Stimulated activated CD4-positive, alpha-beta T cell treated with anti-CD3 and anti-CD28 coated beads, Interleukin-1b, Interleukin-23, amount 100 ng/mL, for 48 hours (primary cell): ENCODE data around the gene FAHD1.

Source experiments
- DNase-seq: peaks from one replicate; pipeline ENCODE4 v3.0.0-alpha.2; 2020

Gene FAHD1

DNA sequence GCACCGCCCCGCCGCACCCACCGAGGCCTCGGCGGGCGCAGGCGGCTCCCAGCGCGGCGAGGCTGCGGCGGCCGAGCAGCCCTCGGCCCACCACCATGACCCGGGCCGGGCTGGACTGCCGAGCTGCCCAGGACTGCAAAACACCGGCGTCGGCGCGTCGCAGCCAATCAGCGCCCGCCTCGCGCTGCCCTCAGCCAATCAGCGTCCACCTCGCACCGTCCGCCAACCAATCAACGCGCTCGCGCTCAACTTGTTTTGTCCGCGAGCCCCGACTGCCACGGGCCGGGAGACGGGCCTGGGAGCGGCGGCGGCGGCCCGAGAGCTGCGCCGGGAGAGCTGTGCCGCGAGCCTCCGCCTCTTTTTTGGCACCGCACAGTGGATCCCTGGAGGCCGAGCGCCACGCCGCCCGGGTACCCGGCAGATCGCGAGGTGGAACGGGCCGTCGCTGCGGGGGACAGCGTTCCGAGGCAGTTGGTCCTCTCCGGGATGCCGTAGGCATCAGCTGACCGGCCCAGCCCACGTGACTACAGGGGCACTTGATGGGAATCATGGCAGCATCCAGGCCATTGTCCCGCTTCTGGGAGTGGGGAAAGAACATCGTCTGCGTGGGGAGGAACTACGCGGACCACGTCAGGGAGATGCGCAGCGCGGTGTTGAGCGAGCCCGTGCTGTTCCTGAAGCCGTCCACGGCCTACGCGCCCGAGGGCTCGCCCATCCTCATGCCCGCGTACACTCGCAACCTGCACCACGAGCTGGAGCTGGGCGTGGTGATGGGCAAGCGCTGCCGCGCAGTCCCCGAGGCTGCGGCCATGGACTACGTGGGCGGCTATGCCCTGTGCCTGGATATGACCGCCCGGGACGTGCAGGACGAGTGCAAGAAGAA is at the start of gene FAHD1, which contains the start of gene HAGH:
Gene FAHD1, plus strand, starts transcription at position 516 of the 883 bp plus-strand sequence. Its CDS starts 33 bp downstream, at position 549.
Gene HAGH, minus strand, starts transcription at position 135 of the 883 bp plus-strand sequence. Its CDS starts 38 bp downstream, at position 97.
- DNase-seq = peak; percentile 90

DNA sequence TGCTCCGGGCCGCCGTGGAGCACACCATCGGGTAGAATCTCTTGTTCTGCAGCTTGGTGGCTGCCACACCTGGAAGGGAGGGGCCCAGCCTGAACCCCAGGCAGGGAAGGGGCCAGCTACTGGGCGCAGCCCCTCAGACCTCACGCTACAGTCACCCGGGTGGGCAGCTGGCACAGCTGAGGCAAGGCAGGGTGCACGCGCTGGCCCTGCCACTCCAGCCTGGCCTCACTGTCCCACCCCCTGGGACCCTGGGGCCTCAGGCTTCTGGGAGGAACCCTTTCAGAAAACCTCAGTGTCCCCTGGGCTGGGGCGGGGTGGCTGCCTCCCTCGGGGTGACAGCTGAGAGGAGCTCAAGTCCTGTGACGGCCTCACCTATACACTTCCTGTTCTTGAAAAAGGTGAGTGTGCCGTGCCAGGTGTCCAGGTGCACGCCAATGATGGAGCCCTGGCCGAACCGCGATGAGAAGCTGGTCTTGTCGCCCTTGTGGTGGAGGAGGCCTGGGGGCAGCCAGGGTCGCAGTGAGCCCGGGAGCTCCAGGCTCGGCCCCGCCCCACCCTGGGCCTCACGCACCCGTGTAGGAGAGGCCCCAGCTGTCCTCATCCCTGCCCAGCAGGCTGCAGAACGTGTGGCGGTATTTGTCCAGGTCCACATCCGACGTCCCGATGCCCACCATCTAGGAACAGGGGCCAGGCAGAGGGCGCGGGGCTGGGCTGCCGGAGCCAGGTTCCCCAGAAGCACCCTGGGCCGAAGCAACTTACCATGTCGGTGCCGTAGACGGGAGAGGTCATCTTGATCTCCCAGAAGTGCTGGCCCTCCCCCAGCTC is 49.4 kb upstream of the FAHD1 start:
- peak; percentile 6 for DNase-seq

DNA sequence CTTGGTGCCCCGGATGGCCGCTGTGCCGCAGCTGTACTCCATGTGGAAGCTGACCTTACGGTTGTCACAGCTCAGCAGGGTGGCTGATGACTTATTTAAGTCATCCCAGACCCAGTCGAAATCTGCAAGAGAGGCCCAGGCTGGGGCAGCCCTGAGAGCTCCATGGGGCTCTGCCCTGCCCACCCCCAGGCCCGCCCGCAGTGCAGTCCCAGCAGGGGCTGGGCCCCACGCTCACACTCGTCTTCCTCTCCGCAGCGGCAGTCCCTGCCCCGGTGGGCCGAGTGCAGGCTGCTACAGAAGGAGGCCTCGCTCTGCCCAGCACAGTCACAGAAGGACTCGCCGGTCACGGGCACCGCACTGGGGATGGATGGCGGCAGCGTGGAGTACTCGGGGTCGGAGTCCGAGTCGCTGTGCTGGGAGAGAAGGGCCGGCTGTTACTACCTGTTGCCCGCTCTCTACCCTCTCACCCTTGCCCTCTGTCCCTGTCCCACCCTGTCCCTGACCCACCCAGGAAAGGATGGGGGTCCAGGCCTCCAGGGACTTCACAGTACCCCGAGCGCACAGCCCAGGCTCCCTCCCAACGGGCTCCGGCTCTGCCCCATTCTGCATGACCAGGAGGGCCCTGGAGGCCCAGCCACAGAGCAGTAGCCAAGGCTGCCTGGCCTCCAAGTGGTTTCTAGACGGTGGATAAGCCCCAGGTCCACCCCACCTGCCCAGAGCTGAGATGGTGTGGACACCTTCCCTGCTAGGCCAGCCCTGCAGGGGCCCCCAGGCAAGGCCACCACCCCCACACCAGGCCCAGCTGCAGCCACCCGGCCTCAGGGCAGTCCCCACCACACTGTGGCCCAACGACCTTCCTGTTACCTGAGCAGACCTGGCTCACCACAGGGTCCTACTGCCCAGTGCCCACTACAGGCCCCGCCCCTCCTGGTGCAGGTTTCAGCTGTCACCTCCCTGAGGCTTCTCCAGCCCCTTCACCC is 48.5 kb upstream of the FAHD1 start:
- DNase-seq = no peak

DNA sequence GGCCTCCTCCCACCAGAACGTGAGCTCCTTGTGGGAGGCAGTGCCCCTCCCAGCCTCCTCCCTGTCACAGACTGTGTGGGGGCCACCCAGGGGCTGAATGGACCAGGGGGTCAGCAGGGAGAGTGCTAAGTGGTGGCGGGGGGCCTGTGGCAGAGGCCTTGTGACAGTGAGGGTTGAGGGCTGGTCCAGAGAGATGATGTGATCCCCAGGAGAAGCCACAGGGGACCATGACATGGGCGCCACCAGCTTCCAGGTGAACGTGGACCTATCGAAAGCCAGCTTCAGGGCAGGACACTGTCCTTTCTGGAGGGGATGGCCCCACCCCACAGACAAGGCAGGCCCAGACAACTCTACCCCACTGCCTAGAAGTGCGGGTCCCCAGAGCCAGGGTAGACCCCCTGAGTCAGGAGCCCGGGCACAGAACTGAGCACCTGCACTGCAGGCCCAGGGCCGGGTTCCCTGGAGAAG is 47.7 kb upstream of the FAHD1 start:
- no peak for DNase-seq

DNA sequence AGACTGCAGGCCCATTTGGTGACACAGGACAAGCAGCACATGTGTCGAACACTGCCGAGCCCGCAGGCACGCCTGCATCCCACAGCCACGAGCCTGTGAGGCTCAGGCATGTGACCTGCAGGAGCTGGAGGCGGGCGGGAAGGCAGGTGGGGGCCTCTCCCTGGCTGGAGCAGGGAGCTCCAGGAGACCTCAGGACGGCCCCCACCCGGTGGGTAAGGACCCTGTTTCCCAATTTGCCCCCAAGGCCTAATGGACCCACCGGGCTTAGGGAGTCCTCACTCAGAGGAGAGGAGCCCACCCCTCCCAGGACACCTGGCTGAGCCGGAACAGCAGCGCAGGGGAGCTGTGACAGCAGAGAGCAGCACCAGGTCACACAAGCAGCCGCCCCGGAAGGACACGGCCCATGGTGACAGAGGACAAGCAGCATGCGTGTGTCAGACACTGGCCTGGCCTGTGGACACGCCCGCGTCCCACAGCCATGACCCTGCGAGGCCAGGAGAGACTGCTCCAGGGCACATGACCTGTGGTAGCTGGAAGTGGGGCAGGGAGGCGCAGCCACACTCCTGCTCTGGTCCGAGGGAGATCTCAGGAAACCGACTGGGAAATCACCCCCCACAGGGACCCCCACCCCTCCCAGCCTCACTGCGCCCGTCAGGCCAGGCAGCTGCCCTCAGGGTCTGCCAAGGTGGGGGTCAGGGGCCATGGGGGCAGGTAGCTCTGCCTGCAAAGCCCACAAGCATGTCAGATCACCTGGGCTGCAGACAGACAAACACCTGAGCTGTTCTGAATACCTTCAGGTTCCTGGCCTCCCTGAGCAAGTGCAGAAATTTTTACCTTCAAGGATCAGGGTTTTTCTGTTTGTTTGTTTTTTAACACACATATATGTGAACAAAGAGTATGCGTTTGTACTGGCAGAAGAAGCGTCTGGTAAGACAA is 47.0 kb upstream of the FAHD1 start:
- no peak for DNase-seq

DNA sequence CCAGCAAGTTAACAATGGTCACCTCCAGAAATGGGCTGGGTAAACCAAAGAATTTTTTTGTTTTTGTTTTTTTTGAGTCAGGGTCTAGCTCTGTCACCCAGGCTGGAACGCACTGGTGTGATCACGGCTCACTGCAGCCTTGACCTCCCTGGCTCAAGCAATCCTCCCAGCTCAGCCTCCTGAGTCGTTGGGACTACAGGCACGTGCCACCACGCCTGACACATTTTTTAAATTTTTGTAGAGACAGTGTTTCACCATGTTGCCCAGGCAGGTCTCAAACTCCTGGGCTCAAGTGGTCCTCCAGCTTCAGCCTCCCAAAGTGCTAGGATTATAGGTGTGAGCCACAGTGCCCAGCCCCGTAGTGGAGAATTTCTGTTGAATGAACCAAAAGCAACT is 46.3 kb upstream of the FAHD1 start:
- DNase-seq = no peak

DNA sequence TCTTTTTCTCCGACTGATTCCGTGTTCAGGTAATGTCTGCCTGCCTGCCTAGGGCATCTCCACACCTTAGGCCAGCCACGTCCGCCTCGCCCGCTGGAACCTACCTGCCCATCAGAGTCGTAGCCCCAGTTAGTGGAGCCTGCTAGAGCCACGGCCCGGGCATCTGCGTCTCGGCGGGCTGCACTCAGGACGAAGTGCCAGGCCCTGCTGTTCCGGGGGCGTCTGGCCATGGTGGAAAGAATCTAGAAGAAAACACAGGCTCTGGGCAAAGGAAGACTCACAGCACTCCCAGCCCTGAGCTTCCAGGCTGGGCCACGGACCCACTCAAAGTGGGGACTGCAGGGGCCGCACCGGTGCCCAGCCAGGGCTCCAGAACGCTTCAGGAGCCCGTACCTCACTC is 45.8 kb upstream of the FAHD1 start:
- no peak for DNase-seq

DNA sequence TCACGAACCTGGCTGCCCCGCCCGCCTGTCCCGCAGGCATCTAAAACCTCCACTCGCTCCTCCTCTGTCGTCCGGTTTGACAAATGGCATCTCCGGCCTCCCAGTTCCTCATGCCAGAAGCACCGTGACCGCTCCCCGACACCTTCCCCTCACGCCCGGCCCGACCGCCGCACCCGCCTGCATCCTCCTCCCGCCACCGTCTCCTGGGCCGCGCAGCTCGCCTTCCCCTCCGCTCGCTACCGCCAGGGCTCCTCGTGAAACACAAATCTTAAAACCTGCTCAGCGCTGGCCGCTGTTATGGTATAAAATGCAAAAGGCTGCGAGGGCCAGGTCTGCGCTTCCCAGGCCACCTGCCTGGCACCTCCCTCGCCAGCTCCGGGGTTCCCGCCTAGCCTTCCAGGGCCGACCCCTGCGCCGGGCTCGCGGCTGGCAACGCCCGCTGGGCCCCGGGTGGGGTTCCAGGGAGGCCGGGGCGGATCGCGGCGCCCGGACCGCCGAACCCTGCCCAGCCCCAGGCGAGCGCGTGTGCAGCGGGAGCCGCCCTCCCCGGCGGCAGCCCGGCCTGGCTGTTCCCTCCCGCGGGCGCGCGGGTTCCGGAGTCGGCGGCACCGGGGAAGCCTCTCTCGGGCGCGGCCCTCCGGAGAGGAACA is 45.1 kb upstream of the FAHD1 start:
- peak; percentile 31 for DNase-seq

DNA sequence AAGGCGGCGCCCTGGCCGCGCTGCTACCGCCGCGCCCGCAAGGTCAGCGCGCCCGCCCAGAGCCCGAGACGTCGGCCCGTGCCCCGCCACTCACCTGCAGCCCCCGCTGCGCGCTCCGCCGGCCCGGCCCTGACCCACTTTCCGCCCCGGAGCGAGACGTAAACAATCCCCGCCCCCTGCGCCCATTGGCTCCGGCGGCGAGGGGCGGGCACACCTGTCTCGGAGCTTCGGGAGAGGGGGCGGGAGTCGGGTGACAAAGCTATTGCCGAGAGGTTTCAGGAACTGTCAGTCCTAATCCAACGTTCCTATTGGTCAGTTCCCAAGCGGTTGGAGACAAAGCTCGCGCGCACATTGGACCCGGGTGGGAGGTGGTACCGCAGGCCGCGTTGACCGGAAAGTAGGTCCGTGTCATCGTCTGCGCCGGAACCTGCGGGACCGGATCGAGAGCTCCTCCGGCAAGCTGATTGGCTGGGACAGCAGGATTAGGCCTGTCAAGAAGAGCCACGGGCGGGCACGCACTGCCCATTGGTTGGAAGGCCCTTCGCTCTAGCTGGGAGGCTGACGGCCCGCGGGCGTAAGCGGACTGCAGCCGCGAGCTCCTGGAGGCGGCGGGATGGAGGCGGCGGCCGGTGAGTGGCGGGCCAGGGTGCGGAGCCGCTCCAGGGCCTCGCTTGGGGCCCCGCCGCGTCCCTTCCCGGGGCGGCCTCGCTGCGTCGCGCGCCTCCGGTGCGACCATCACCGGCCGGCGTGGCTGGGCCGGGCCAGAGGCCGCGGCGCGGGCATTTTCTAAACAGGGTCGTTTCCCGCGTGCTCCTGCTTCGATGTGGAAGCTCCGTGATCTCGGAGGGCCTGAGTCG is 44.4 kb upstream of the FAHD1 start, which contains the start of the genes NUBP2 and SPSB3:
Gene NUBP2, plus strand, starts transcription at position 553 of the 857 bp plus-strand sequence. Its CDS starts 61 bp downstream, at position 614.
Gene SPSB3, minus strand, starts transcription at position 164 of the 857 bp plus-strand sequence. CDS start 1,088 bp downstream, outside the sequence.
- peak; percentile 100 for DNase-seq

DNA sequence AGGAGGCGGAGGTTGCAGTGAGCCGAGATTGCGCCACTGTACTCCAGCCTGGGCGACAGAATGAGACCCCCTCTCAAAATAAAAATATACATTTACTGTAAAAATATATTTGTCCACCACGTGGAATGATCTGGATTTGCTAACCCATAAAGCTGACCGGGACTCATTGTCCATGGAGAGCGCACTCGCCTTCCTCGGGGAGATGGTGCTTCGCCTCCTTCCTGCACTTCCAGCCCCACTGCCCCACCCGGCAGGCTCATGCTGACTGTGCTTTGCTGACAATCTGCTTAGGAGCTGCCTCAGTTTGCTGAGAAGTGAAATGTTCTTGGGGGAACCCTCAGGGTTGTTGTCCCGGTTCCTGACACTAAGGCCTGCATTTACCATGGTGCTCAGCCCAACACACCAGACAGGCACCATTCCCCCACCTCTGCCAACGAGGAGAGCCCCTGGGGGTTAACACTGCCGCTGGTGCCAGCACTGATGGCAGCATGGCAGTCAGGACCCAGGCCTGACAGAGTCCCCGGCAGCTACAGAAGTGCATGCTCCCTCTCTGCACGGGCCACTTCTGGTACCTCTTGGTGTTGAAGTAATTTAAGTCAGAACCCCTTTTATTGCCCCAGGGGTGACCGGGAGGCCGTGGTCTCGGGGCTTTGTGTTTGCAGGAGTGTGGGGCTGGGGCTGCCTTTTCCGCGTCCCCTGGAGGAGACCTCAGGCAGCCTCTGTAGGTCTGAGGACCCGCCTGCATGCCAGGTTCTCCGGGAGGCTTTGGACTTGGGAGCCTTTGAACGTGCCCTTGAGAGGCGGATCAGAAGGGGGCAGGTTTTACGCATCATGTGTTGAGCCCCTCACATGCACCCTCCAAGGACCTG is 41.8 kb upstream of the FAHD1 start:
- no peak for DNase-seq

DNA sequence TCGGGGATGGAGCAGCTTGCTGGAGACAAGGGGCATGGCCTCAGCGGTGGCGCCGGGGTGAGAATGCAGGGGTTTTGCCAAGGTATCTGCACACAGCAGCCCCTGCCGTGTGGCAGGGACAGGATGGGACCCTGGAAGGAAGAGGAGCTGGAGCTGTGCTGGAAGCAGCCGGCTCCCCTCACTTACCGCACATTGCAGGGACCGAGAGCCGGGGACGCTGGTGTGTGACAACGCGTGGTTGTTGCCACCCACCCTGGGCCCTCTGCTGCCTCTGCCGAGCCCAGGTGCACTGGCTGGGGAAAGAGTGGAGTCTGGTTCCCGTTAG is 41.2 kb upstream of the FAHD1 start:
- no peak for DNase-seq

DNA sequence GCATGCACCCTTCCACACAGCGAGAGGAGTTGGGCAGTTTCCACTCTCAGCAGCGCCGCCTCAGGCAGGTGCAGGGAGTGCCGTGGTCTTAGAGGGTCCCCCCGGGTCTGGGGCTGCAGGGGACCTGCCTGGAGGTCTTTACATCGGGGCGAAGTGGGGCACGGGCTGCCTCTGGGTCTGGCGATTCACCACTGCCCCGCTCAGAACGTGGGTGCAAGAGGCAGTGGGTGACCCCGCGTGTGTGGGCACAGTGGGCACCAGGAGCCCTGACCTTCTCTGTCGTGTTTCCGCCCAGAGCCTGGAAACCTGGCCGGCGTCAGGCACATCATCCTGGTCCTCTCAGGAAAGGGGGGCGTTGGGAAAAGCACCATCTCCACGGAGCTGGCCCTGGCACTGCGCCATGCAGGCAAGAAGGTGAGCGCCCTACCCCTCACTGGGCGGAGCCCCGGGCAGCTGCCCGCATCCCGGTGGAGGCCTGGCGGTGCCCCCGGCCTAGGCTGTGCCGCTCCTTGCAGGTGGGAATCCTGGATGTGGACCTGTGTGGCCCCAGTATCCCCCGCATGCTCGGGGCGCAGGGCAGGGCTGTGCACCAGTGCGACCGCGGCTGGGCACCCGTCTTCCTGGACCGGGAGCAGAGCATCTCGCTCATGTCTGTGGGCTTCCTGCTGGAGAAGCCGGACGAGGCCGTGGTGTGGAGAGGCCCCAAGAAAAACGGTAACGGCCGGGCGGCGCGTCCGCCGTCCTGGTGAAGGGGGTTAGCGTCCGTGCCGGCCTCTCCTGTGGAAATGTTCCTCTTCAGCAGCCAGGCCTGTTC is 40.6 kb upstream of the FAHD1 start:
- no peak for DNase-seq

DNA sequence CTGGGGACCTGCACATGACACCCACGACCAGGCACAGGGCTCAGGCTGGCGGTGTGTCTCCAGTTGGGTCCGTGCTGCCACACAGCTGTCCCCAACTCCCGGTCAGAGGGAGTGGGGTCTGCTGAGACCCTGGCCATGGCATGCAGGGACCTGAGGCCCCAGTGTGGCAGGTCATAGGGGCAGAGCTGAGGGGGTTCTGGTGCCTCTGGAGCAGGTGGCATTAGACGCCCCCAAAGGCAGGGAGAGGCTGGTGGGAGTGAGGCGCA is 40.0 kb upstream of the FAHD1 start:
- no peak for DNase-seq

DNA sequence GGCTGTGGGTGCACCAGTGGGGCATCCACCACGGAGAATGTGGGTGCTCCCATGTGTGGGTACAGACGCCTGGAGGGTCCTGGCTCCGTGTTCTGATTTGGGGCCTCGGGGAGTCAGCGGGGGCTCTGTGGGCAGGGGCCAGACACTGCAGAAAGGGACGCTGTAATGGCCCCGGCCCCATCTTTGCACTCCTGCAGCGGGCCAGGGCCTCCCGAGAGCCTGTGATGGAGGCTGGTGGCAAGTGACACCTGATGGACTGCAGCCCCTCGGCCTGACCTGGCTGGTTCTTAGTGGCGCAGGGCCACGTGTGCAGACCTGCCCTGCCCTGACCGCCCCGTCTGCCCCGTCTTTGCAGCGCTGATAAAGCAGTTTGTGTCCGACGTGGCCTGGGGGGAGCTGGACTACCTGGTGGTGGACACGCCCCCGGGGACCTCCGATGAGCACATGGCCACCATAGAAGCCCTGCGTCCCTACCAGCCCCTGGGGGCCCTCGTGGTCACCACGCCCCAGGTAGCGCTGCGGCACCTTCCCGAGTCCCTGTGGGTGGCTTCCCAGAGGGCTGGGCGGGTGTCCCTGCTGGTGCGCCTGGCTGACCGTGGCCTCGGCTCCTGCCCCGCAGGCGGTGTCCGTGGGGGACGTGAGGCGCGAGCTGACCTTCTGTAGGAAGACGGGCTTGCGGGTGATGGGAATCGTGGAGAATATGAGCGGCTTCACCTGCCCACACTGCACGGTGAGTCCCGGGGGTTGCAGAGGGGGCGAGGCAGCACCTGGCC is 39.5 kb upstream of the FAHD1 start:
- DNase-seq = no peak

DNA sequence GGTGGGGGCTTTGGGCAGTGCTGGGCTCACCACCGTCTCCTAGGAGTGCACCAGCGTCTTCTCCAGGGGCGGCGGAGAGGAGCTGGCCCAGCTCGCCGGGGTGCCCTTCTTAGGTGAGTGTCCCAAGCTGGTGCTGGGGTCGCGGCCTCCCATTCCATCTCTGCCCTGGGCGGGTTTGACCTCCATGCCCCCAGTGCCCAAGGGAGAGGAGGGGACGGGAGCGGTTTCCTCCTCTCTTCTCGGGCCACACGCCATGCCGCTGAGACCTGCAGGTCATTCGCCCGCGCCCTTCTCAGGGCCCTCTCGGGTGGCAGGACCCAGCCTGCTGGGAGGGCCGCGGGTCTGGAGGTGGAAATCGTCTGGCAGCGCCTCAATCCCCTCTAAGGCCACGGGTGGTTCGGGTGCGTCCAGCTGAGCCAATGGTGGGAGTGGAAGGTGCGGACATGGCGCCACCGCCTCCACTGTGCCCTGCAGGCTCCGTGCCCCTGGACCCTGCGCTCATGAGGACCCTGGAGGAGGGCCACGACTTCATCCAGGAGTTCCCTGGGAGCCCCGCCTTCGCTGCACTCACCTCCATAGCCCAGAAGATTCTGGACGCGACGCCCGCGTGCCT is 38.8 kb upstream of the FAHD1 start:
- DNase-seq = no peak

DNA sequence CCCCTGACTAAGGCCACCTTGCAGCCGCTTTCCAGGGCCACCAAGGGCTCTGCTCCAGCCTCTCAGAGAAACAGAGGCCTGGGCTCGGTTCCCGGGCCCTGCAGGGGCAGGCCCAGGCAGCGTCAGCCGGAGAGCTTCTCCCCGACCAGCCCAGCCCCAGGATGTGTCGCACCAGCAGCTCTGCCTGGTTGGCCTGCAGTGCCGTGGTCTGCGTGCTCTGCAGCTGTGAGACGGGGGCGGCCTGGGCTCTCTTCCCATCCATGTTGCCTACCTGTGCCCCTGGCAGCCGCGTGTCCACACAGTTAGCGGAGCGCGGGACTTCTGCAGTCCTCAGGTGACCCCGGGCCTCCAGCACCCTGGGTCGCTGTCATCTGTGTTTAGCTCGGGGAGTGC is 38.3 kb upstream of the FAHD1 start:
- no peak for DNase-seq

DNA sequence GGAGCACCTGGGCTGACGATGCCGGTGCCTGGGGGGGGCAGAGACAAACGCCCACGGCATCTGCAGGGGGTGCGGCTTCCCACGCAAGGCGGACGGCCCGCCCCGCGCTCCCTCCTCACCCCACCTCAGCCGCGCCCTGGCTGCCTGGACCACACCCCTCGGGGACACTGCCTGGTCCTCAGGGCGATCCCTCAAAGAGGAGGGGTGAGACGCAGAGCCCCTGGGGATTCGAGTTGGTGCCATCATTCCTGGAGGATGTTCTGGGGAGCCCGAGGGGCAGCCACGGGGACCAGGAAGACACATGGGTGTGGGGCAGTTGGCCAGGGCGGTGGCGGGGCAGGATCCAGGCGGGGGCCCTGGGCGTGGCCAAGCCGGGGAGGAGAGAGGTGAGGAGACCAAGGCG is 37.4 kb upstream of the FAHD1 start:
- DNase-seq = no peak
